Urinary bladder (tissue), 4 donors: Measurements from ENCODE around the gene MYRIP. TPM values are rescaled to one million over a fixed set of nuclear protein-coding genes. Genes with fewer than 3 reads are reported as not detected.
"Not testable (repeated sequence)": the region's sequence is repeated elsewhere in the genome, so short reads cannot be mapped to it uniquely, and the experiment has no call there.

Experiments
- DNase-seq: peaks from one replicate; pipeline ENCODE4 v3.0.0-alpha.2; 2015; ENCODE audit errors: extremely low spot score
- H3K27ac ChIP-seq: one replicate; pipeline ENCODE4 v1.5.1; 2013; ENCODE audit warnings: low read depth, mild to moderate bottlenecking, moderate library complexity
- H3K36me3 ChIP-seq: one replicate; pipeline ENCODE4 v1.6.1; 2013; ENCODE audit warnings: mild to moderate bottlenecking, moderate library complexity; ENCODE audit not compliant: insufficient read depth
- H3K4me1 ChIP-seq: one replicate; pipeline ENCODE4 v1.6.1; 2013; ENCODE audit warnings: mild to moderate bottlenecking, moderate library complexity; ENCODE audit not compliant: insufficient read depth
- H3K4me3 ChIP-seq: one replicate; pipeline ENCODE4 v1.5.1; 2013; ENCODE audit warnings: low read depth, low read length
- WGBS: extraction: QIAGEN DNeasy Blood & Tissue Kit; methylation state at CpG from one replicate; pipeline ENCODE4 v1.1.7; 2013; 5-methylcytosine and 5-hydroxymethylcytosine counted together
- polyA plus RNA-seq: library from polyadenylated mRNA; stranded (reverse); fragments of 200-250 nt; gene quantifications from one replicate; pipeline ENCODE4 v1.2.3, GENCODE V29; 2013
- total RNA-seq: library from RNA; depleted of rRNA; stranded (reverse); fragments of >200 nt; gene quantifications from one replicate; pipeline ENCODE4 v1.2.3, GENCODE V29; 2014
- donor health status: healthy with polysubstance abuse.
- donor health status: healthy.

Gene MYRIP
- total and polyA plus RNA-seq, 2 donors, result 2.9 to 4.4 TPM

GRCh38 chr3:40020689-40021088, 211.3 kb downstream of the MYRIP start:
- Histone ChIP-seq H3K4me1 (no peaks in the 10 kb centered on the region), H3K4me3 (no peak overlapping the region), H3K36me3 (no peaks in the 10 kb centered on the region), H3K27ac (no peak overlapping the region)
- DNase-seq, result no peak
- WGBS, result 65% methylated on average over 2 of the region's 2 CpGs

GRCh38 chr3:40021338-40021737, 211.9 kb downstream of the MYRIP start:
- WGBS, result 52% methylated on average over 1 of the region's 1 CpG

GRCh38 chr3:40022297-40022827, 213.0 kb downstream of the MYRIP start:
- H3K36me3 ChIP-seq, result no peaks in the 10 kb centered on the region
- no peak overlapping the region for H3K27ac ChIP-seq
- no peak overlapping the region for H3K4me3 ChIP-seq
- H3K4me1 ChIP-seq, result no peaks in the 10 kb centered on the region
- WGBS, result 68% methylated on average over 4 of the region's 4 CpGs
- DNase-seq, result no peak

More at GRCh38 chr3:40021338-40021737, 211.9 kb downstream of the MYRIP start:
- Histone ChIP-seq H3K4me3 (no peak overlapping the region), H3K4me1 (no peaks in the 10 kb centered on the region), H3K27ac (no peak overlapping the region), H3K36me3 (no peaks in the 10 kb centered on the region)
- no peak for DNase-seq

- Histone ChIP-seq H3K4me1 (no peaks in the 10 kb centered on the region), H3K4me3 (no peak overlapping the region), H3K27ac (no peak overlapping the region), H3K36me3 (no peaks in the 10 kb centered on the region)
- WGBS, result 95% methylated on average over 2 of the region's 2 CpGs
- DNase-seq, result no peak
Measured at GRCh38 chr3:40024526-40024925, 215.1 kb downstream of the MYRIP start.

GRCh38 chr3:40025892-40026291, 216.5 kb downstream of the MYRIP start:
- not testable (repeated sequence) for H3K4me1 ChIP-seq, DNase-seq, H3K27ac ChIP-seq, H3K4me3 ChIP-seq, H3K36me3 ChIP-seq
- 88% methylated on average over 9 of the region's 9 CpGs for WGBS

- WGBS, result 90% methylated on average over 4 of the region's 4 CpGs
- Histone ChIP-seq H3K4me3 (no peak overlapping the region), H3K27ac (no peak overlapping the region), H3K4me1 (no peaks in the 10 kb centered on the region), H3K36me3 (no peaks in the 10 kb centered on the region)
- DNase-seq, result no peak
Measured at GRCh38 chr3:40035177-40035576, 225.8 kb downstream of the MYRIP start.

- no peak overlapping the region for H3K27ac ChIP-seq
- H3K36me3 ChIP-seq, result no peaks in the 10 kb centered on the region
- DNase-seq, result no peak
- no peaks in the 10 kb centered on the region for H3K4me1 ChIP-seq
- H3K4me3 ChIP-seq, result no peak overlapping the region
Measured at GRCh38 chr3:40037582-40037981, 228.2 kb downstream of the MYRIP start.

GRCh38 chr3:40042752-40043443, 233.5 kb downstream of the MYRIP start:
- Histone ChIP-seq H3K27ac (no peak overlapping the region), H3K4me1 (no peaks in the 10 kb centered on the region), H3K36me3 (no peaks in the 10 kb centered on the region), H3K4me3 (no peak overlapping the region)
- DNase-seq, result no peak
- WGBS, result 51% methylated on average over 4 of the region's 4 CpGs

- Histone ChIP-seq H3K4me3 (no peak overlapping the region), H3K4me1 (no peaks in the 10 kb centered on the region), H3K36me3 (no peaks in the 10 kb centered on the region), H3K27ac (no peak overlapping the region)
- WGBS, result 17% methylated on average over 1 of the region's 1 CpG
- DNase-seq, result peak; percentile 21
Measured at GRCh38 chr3:40043444-40043755, 234.0 kb downstream of the MYRIP start.

GRCh38 chr3:40044487-40044886, 235.1 kb downstream of the MYRIP start:
- H3K36me3 ChIP-seq, result no peaks in the 10 kb centered on the region
- 77% methylated on average over 5 of the region's 5 CpGs for whole genome bisulfite sequencing

GRCh38 chr3:40045051-40045450, 235.6 kb downstream of the MYRIP start:
- 78% methylated on average over 2 of the region's 2 CpGs for WGBS
- Histone ChIP-seq H3K4me1 (no peaks in the 10 kb centered on the region), H3K27ac (no peak overlapping the region), H3K36me3 (no peaks in the 10 kb centered on the region), H3K4me3 (no peak overlapping the region)
- no peak for DNase-seq

More at GRCh38 chr3:40044487-40044886, 235.1 kb downstream of the MYRIP start:
- Histone ChIP-seq H3K4me1 (no peaks in the 10 kb centered on the region), H3K4me3 (no peak overlapping the region), H3K27ac (no peak overlapping the region)
- DNase-seq, result no peak

GRCh38 chr3:40046149-40046548, 236.7 kb downstream of the MYRIP start:
- Histone ChIP-seq H3K36me3 (no peaks in the 10 kb centered on the region), H3K4me3 (no peak overlapping the region), H3K4me1 (no peaks in the 10 kb centered on the region), H3K27ac (no peak overlapping the region)
- WGBS, result 93% methylated on average over 4 of the region's 4 CpGs
- DNase-seq, result no peak

GRCh38 chr3:40047406-40047805, 238.0 kb downstream of the MYRIP start:
- WGBS, result 91% methylated on average over 2 of the region's 2 CpGs
- Histone ChIP-seq H3K4me1 (no peaks in the 10 kb centered on the region), H3K4me3 (no peak overlapping the region), H3K27ac (no peak overlapping the region), H3K36me3 (no peaks in the 10 kb centered on the region)
- DNase-seq, result no peak

- Histone ChIP-seq H3K4me3 (no peak overlapping the region), H3K4me1 (no peaks in the 10 kb centered on the region), H3K27ac (no peak overlapping the region), H3K36me3 (no peaks in the 10 kb centered on the region)
- no peak for DNase-seq
- WGBS, result 97% methylated on average over 1 of the region's 1 CpG
Measured at GRCh38 chr3:40053663-40054062, 244.3 kb downstream of the MYRIP start.
